ENCODE measurements around the gene PARN.
"Not testable (repeated sequence)": the region's sequence is repeated elsewhere in the genome, so short reads cannot be mapped to it uniquely, and the experiment has no call there.

The PARN gene

GRCh38 chr16:14629919-14630619, at the start of gene PARN:
Gene PARN, minus strand, starts transcription at chr16:14630260. Its CDS starts 135 bp downstream, at chr16:14630125.
- peak; percentile 96 to 98 for DNase-seq (ENCODE audit: low read depth in 2 of 2)

- no peak for DNase-seq (ENCODE audit: low read depth in 2 of 2)
Observed at GRCh38 chr16:14678748-14679497, 48.9 kb upstream of the PARN start.

GRCh38 chr16:14677627-14678026, 47.6 kb upstream of the PARN start:
- DNase-seq (ENCODE audit: low read depth in 2 of 2) = no peak

GRCh38 chr16:14676633-14677032, 46.6 kb upstream of the PARN start:
- no peak for DNase-seq (ENCODE audit: low read depth in 2 of 2)

- no peak for DNase-seq (ENCODE audit: low read depth in 2 of 2)
Observed at GRCh38 chr16:14672403-14672971, 42.4 kb upstream of the PARN start.

- DNase-seq (ENCODE audit: low read depth in 2 of 2) = no peak
Observed at GRCh38 chr16:14669776-14670175, 39.7 kb upstream of the PARN start.

- DNase-seq (ENCODE audit: low read depth in 2 of 2) = no peak
Observed at GRCh38 chr16:14668556-14669223, 38.6 kb upstream of the PARN start.

- no peak for DNase-seq (ENCODE audit: low read depth in 2 of 2)
Observed at GRCh38 chr16:14667347-14668266, 37.5 kb upstream of the PARN start.

GRCh38 chr16:14658063-14658462, 28.0 kb upstream of the PARN start:
- DNase-seq (ENCODE audit: low read depth in 2 of 2) = no peak

GRCh38 chr16:14652726-14653125, 22.7 kb upstream of the PARN start:
- DNase-seq (ENCODE audit: low read depth in 2 of 2) = no peak

GRCh38 chr16:14650629-14651028, 20.6 kb upstream of the PARN start:
- DNase-seq (ENCODE audit: low read depth in 2 of 2) = no peak

- DNase-seq (ENCODE audit: low read depth in 2 of 2) = no peak
Observed at GRCh38 chr16:14649816-14650215, 19.8 kb upstream of the PARN start.

- no peak for DNase-seq (ENCODE audit: low read depth in 2 of 2)
Observed at GRCh38 chr16:14641926-14642325, 11.9 kb upstream of the PARN start.

GRCh38 chr16:14641206-14641605, 11.1 kb upstream of the PARN start:
- DNase-seq (ENCODE audit: low read depth in 2 of 2) = no peak

- DNase-seq (ENCODE audit: low read depth in 2 of 2) = no peak
Observed at GRCh38 chr16:14640538-14640937, 10.5 kb upstream of the PARN start.

- DNase-seq (ENCODE audit: low read depth in 2 of 2) = not testable (repeated sequence)
Observed at GRCh38 chr16:14636951-14637240, 6.8 kb upstream of the PARN start.

GRCh38 chr16:14636179-14636950, 6.3 kb upstream of the PARN start:
- not testable (repeated sequence) for DNase-seq (ENCODE audit: low read depth in 2 of 2)

- DNase-seq (ENCODE audit: low read depth in 2 of 2) = no peak
Observed at GRCh38 chr16:14635395-14636165, 5.5 kb upstream of the PARN start.

- DNase-seq (ENCODE audit: low read depth in 2 of 2) = no peak
Observed at GRCh38 chr16:14634389-14634725, 4.3 kb upstream of the PARN start.

All from stimulated activated CD8-positive, alpha-beta memory T cell treated with anti-CD3 and anti-CD28 coated beads, Interleukin-2, amount 100 ng/mL, for 1 hour (primary cell).